ENCODE data around the gene TAF15. TPM values are rescaled to one million over a fixed set of nuclear protein-coding genes. Genes with fewer than 3 reads are reported as not detected.

TAF15 gene
- total RNA-seq, 1 donor, result 74.3 TPM

DNA sequence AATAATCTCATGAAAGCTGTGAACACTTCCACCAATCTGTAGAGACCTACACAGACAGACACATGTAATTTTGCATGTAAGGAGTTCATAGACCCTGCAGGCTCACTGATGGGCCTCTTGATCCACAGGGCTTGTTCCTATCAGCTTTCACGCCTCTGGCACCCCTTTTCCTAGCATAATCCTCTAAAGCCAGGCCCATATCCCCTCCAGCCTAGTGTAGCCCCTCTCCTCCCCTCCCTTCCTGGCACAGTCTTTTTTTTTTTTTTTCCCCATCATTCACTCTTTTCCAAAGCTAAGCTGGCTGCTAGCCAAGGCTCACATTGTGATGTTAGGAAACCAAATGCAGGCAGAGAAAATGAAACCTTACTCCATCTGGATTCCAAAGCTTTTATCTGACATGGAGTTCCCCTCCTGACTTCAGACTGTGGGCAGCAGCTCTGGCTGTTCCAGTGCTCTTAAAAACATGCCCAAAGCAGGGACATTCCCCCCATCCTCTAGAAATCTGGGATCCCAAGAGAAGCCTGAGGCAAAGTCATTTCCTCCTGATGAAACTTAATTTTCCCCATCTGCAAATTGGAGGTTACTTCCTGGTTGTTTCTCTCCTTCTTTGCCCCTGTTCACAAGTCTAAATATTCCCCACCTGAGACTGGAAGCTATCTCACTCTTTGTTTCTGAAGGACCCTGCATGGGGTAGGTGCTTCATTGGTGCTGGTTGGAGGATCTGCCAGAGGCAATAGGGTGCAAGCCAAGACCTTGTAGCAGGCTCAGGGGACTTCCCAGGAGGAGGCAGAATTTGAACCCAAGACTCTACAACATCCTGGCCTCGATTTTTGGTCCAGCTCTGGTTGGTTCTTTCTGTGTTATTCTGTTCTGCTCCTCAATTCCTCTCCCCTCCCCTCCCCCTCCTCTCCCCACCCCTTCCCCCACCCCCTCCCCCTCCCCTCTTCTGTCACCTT, 80.8 kb downstream of the TAF15 start:
- TF ChIP-seq, protein P1, sequence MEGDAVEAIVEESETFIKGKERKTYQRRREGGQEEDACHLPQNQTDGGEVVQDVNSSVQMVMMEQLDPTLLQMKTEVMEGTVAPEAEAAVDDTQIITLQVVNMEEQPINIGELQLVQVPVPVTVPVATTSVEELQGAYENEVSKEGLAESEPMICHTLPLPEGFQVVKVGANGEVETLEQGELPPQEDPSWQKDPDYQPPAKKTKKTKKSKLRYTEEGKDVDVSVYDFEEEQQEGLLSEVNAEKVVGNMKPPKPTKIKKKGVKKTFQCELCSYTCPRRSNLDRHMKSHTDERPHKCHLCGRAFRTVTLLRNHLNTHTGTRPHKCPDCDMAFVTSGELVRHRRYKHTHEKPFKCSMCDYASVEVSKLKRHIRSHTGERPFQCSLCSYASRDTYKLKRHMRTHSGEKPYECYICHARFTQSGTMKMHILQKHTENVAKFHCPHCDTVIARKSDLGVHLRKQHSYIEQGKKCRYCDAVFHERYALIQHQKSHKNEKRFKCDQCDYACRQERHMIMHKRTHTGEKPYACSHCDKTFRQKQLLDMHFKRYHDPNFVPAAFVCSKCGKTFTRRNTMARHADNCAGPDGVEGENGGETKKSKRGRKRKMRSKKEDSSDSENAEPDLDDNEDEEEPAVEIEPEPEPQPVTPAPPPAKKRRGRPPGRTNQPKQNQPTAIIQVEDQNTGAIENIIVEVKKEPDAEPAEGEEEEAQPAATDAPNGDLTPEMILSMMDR (IDR thresholded peaks at IDR 0.05; ENCODE audit: insufficient read depth, low read length), result no peak
- peak; percentile 83 for DNase-seq (ENCODE audit: low read depth)
- H3K4me3 ChIP-seq (ENCODE audit: low read depth, low read length), result no peak overlapping the region

DNA sequence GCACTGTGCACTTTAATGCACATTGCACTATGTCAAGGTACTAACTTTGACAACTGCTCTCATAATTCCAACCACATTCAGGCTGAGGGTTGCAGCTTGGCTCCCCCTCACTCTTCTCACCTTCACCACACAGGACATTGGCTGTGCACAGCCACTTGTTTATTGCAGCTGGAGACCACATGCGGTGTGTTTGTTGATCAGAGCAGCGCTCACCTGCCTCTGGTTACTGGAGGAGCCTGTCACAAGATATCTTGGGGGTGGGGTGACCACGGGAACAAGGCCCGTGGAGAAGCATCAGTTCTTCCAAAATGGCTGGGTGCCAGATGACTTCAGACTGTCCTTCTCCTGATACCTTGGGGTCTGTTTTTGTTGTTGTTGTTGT, 81.5 kb downstream of the TAF15 start:
- TF ChIP-seq, protein P1 (IDR thresholded peaks at IDR 0.05; ENCODE audit: insufficient read depth, low read length), result no peak
- H3K4me3 ChIP-seq (ENCODE audit: low read depth, low read length), result no peak overlapping the region
- DNase-seq (ENCODE audit: low read depth), result no peak

DNA sequence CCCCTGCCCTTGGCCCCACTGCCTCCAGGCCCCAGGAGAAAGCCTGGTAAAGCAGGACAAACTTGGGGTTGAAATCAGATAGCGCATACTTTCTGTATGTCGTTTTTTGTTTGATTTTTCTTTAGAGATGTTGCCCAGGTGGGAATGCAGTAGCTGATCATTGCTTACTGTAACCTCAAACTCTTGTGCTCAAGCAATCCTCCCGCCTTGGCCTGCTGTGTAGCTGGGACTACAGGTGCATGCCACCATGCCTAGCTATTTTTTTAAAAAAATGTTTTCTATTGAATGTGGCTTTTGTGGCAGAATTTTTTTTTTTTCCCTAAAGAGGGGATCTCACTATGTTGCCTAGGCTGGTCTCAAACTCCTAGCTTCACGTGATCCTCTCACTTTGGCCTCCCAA, 82.0 kb downstream of the TAF15 start:
- DNase-seq (ENCODE audit: low read depth), result no peak
- TF ChIP-seq, protein P1 (IDR thresholded peaks at IDR 0.05; ENCODE audit: insufficient read depth, low read length), result no peak

DNA sequence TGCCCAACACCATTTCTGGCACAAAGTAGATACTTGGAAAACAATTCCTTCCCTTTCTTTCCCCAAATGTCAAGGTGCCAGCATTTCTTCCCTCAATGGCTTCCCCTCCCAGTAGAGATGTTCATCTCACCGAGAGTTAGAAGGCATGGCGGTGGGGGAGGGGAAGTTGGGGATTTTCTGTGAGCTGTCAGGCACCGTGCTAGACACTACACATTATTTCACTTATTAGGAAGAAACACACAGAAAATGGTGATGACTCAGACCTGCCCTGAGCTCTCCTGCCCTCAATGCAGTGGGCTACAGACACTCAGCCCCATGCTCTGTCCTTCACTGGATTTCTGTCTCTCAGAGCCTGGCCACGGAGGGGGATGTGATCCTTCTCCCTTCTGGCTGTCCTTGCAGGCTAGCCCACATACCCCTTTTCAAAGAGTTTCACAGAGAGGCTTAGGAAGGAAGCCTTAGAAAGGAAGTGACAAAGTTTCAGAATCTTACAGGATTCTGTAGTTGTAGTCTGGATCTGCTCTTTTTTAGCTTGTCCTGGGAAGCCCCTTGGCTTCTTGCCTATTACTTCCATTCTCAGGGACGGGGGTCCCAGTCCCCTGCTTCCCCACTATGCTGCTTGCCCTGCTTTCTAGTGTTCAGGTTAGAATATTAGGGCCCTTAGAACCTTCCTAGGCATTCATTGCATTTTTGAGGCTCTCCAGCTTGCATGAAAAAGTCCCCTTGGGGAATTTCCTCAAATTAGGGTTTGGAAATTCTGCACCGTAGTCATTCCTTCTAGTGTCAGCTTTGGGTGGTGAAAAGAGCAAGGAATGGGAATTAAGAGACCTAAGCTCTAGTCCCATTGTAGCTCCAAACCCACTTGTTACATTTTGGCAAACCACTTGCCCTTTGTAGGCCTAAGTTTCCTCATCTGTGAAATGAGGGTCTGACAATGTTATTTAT, 83.1 kb downstream of the TAF15 start:
- peak; percentile 39 for DNase-seq (ENCODE audit: low read depth)
- no peak overlapping the region for H3K4me3 ChIP-seq (ENCODE audit: low read depth, low read length)
- TF ChIP-seq, protein P1 (IDR thresholded peaks at IDR 0.05; ENCODE audit: insufficient read depth, low read length), result no peak

More for the DNA sequence above, 82.0 kb downstream of the TAF15 start:
- H3K4me3 ChIP-seq (ENCODE audit: low read depth, low read length), result no peak overlapping the region

DNA sequence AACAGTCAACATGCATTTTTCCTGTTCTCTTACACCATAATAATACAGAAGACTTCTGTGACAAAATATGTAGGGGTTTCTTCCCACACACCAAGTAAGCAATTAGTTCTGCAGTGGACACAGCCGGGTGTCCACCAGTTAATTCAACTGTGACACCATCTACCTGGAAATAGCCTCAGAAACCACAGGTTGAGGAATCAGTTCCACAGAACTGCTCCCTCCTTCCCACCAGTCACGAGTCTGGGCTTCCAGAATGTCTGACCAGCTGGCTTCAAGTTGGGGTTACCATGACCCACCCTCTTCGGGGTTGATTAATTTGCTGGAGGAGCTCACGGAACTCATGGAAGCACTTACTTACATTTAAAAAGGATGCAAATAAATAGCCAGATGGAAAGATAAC, 84.5 kb downstream of the TAF15 start:
- DNase-seq (ENCODE audit: low read depth), result no peak
- TF ChIP-seq, protein P1 (IDR thresholded peaks at IDR 0.05; ENCODE audit: insufficient read depth, low read length), result no peak

DNA sequence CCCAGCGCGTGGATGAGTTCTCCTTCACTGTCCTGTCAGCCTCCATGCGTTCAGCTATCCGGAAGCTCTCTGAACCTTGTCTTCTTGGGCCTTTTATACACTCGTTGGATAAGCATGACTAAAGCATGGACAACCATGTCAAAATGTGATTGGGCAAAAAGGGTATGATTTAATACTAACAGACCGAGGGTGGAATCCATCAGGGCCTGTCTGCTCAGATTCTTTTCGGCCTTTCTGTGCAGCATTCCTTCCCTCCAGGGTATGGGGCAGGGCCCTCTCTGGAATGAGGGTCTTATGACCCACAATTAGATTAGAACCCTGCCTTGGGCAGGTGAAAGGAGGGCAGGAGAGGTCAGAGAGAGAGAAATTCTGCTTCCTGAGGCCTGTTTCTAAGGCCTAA, 84.9 kb downstream of the TAF15 start:
- TF ChIP-seq, protein P1 (IDR thresholded peaks at IDR 0.05; ENCODE audit: insufficient read depth, low read length), result no peak
- H3K4me3 ChIP-seq (ENCODE audit: low read depth, low read length), result no peak overlapping the region
- DNase-seq (ENCODE audit: low read depth), result no peak

More for the DNA sequence above, 84.5 kb downstream of the TAF15 start:
- H3K4me3 ChIP-seq (ENCODE audit: low read depth, low read length), result no peak overlapping the region
